Measurements from ENCODE around the gene NR2F1. TPM values are rescaled to one million over a fixed set of nuclear protein-coding genes. Genes with fewer than 3 reads are reported as not detected.

Gene NR2F1
- total and polyA plus RNA-seq, 3 experiments from 2014 or later: not detected

GRCh38 chr5:93575461-93576414 is 7.3 kb upstream of the NR2F1 start:
- DNase-seq: no peak
- H3K27me3 ChIP-seq (ENCODE audit: insufficient read depth, low read length, poor library complexity, severe bottlenecking): peaks cover 84% of the 10 kb centered on the region
- CTCF ChIA-PET: no interaction called here
- H3K4me3 ChIP-seq (ENCODE audit: low read length): no peak overlapping the region
- Mint-ChIP-seq H3K4me3 (peak overlapping the region in 1 of 7 donors; percentile 11), H3K27ac (no peak overlapping the region), H3K9me3 (peaks cover 0 to 3% (median 3%) of the 10 kb centered on the region in 5 donors), H3K27me3 (peaks cover 79 to 85% of the 10 kb centered on the region in 2 donors), H3K36me3 (peaks cover 0 to 1% (median 0%) of the 10 kb centered on the region in 3 donors), H3K4me1 (peaks cover 22 to 43% (median 23%) of the 10 kb centered on the region in 3 donors)
- no peak overlapping the region for H3K27ac ChIP-seq (ENCODE audit: low read depth, low read length)
- H3K36me3 ChIP-seq (ENCODE audit: insufficient read depth, low read length): no peaks in the 10 kb centered on the region
- no peaks in the 10 kb centered on the region for H3K9me3 ChIP-seq (ENCODE audit: low read length)
- POLR2A ChIA-PET: no interaction called here
- peaks cover 30% of the 10 kb centered on the region for H3K4me1 ChIP-seq (ENCODE audit: insufficient read depth, low read length)

GRCh38 chr5:93576994-93577853 is 5.8 kb upstream of the NR2F1 start:
- Histone ChIP-seq H3K27me3 (ENCODE audit: insufficient read depth, low read length, poor library complexity, severe bottlenecking) (peaks cover 80% of the 10 kb centered on the region), H3K4me1 (ENCODE audit: insufficient read depth, low read length) (peaks cover 31% of the 10 kb centered on the region), H3K27ac (ENCODE audit: low read depth, low read length) (no peak overlapping the region), H3K4me3 (ENCODE audit: low read length) (no peak overlapping the region), H3K36me3 (ENCODE audit: insufficient read depth, low read length) (no peaks in the 10 kb centered on the region), H3K9me3 (ENCODE audit: low read length) (no peaks in the 10 kb centered on the region)
- POLR2A ChIA-PET: no interaction called here
- no peak for DNase-seq
- peaks cover 0 to 1% (median 0%) of the 10 kb centered on the region in 3 donors for H3K36me3 Mint-ChIP-seq
- CTCF ChIA-PET: interaction anchor here (1.2 to 1.7 kb wide), 2 partner anchors 44 to 321 kb away, joined by 3 read pairs; no protein-coding TSS in a partner anchor
- H3K9me3 Mint-ChIP-seq: peaks cover 0 to 3% (median 0%) of the 10 kb centered on the region in 5 donors
- peak overlapping the region in 1 of 7 donors; percentile 32 for H3K4me3 Mint-ChIP-seq
- no peak overlapping the region for H3K27ac Mint-ChIP-seq
- H3K27me3 Mint-ChIP-seq: peaks cover 68 to 80% of the 10 kb centered on the region in 2 donors
- H3K4me1 Mint-ChIP-seq: peaks cover 16 to 37% (median 16%) of the 10 kb centered on the region in 3 donors

- CTCF ChIA-PET: interaction anchor here (1.2 to 1.7 kb wide), 3 partner anchors 43 to 320 kb away, joined by 3 to 5 read pairs (median 3); no protein-coding TSS in a partner anchor
- no peaks in the 10 kb centered on the region for H3K36me3 ChIP-seq (ENCODE audit: insufficient read depth, low read length)
- no peak overlapping the region for H3K4me3 ChIP-seq (ENCODE audit: low read length)
- Mint-ChIP-seq H3K9me3 (peaks cover 0 to 3% (median 0%) of the 10 kb centered on the region in 5 donors), H3K4me3 (peak overlapping the region in 5 of 7 donors; percentile 32 to 80 (median 45)), H3K27ac (no peak overlapping the region), H3K36me3 (peaks cover 0 to 1% (median 0%) of the 10 kb centered on the region in 3 donors), H3K27me3 (peaks cover 60 to 71% of the 10 kb centered on the region in 2 donors), H3K4me1 (peaks cover 13 to 30% (median 16%) of the 10 kb centered on the region in 3 donors)
- DNase-seq: no peak
- no peaks in the 10 kb centered on the region for H3K9me3 ChIP-seq (ENCODE audit: low read length)
- H3K27ac ChIP-seq (ENCODE audit: low read depth, low read length): no peak overlapping the region
- POLR2A ChIA-PET: no interaction called here
- peaks cover 31% of the 10 kb centered on the region for H3K4me1 ChIP-seq (ENCODE audit: insufficient read depth, low read length)
- H3K27me3 ChIP-seq (ENCODE audit: insufficient read depth, low read length, poor library complexity, severe bottlenecking): peaks cover 82% of the 10 kb centered on the region
These were observed 4.9 kb upstream of the NR2F1 start for GRCh38 chr5:93577854-93578812.

GRCh38 chr5:93578813-93579691 is 4.0 kb upstream of the NR2F1 start:
- ChIA-PET POLR2A (no interaction called here), CTCF (interaction anchor here (1.2 to 1.7 kb wide), 2 partner anchors 222 to 320 kb away, joined by 3 to 5 read pairs; no protein-coding TSS in a partner anchor)
- H3K4me3 ChIP-seq (ENCODE audit: low read length): no peak overlapping the region

GRCh38 chr5:93579692-93580062 is 3.3 kb upstream of the NR2F1 start:
- no peak overlapping the region for H3K27ac ChIP-seq (ENCODE audit: low read depth, low read length)
- H3K4me3 ChIP-seq (ENCODE audit: low read length): peak overlapping the region; percentile 61
- peak overlapping the region in 5 of 7 donors; percentile 48 to 77 (median 71) for H3K4me3 Mint-ChIP-seq
- peaks cover 74% of the 10 kb centered on the region for H3K27me3 ChIP-seq (ENCODE audit: insufficient read depth, low read length, poor library complexity, severe bottlenecking)
- no peaks in the 10 kb centered on the region for H3K36me3 ChIP-seq (ENCODE audit: insufficient read depth, low read length)
- ChIA-PET POLR2A (no interaction called here), CTCF (interaction anchor here (1.7 kb wide), 1 partner anchor 222 kb away, joined by 5 read pairs; no protein-coding TSS in a partner anchor)
- DNase-seq: no peak
- H3K9me3 ChIP-seq (ENCODE audit: low read length): no peaks in the 10 kb centered on the region
- no peaks in the 10 kb centered on the region for H3K36me3 Mint-ChIP-seq
- peaks cover 36% of the 10 kb centered on the region for H3K4me1 ChIP-seq (ENCODE audit: insufficient read depth, low read length)
- peaks cover 12 to 24% (median 16%) of the 10 kb centered on the region in 3 donors for H3K4me1 Mint-ChIP-seq
- H3K27ac Mint-ChIP-seq: no peak overlapping the region
- H3K9me3 Mint-ChIP-seq: no peaks in the 10 kb centered on the region
- peaks cover 49 to 56% of the 10 kb centered on the region in 2 donors for H3K27me3 Mint-ChIP-seq

More at GRCh38 chr5:93578813-93579691, 4.0 kb upstream of the NR2F1 start:
- Histone ChIP-seq H3K36me3 (ENCODE audit: insufficient read depth, low read length) (no peaks in the 10 kb centered on the region), H3K27me3 (ENCODE audit: insufficient read depth, low read length, poor library complexity, severe bottlenecking) (peaks cover 80% of the 10 kb centered on the region), H3K9me3 (ENCODE audit: low read length) (no peaks in the 10 kb centered on the region), H3K4me1 (ENCODE audit: insufficient read depth, low read length) (peaks cover 36% of the 10 kb centered on the region), H3K27ac (ENCODE audit: low read depth, low read length) (no peak overlapping the region)
- no peak for DNase-seq
- peaks cover 0 to 2% (median 0%) of the 10 kb centered on the region in 5 donors for H3K9me3 Mint-ChIP-seq
- H3K27ac Mint-ChIP-seq: no peak overlapping the region
- peaks cover 55 to 62% of the 10 kb centered on the region in 2 donors for H3K27me3 Mint-ChIP-seq
- no peaks in the 10 kb centered on the region for H3K36me3 Mint-ChIP-seq
- peaks cover 12 to 24% (median 16%) of the 10 kb centered on the region in 3 donors for H3K4me1 Mint-ChIP-seq
- peak overlapping the region; percentile 27 to 68 (median 47) for H3K4me3 Mint-ChIP-seq

GRCh38 chr5:93580063-93580926 is 2.7 kb upstream of the NR2F1 start:
- no peaks in the 10 kb centered on the region for H3K36me3 Mint-ChIP-seq
- POLR2A ChIA-PET: no interaction called here
- no peaks in the 10 kb centered on the region for H3K9me3 Mint-ChIP-seq
- no peak for DNase-seq
- H3K4me3 Mint-ChIP-seq: peak overlapping the region in 3 of 7 donors; percentile 71 to 77 (median 76)
- Histone ChIP-seq H3K36me3 (ENCODE audit: insufficient read depth, low read length) (no peaks in the 10 kb centered on the region), H3K4me3 (ENCODE audit: low read length) (peak overlapping the region; percentile 61), H3K27me3 (ENCODE audit: insufficient read depth, low read length, poor library complexity, severe bottlenecking) (peaks cover 68% of the 10 kb centered on the region), H3K27ac (ENCODE audit: low read depth, low read length) (no peak overlapping the region), H3K9me3 (ENCODE audit: low read length) (no peaks in the 10 kb centered on the region), H3K4me1 (ENCODE audit: insufficient read depth, low read length) (peaks cover 36% of the 10 kb centered on the region)
- CTCF ChIA-PET: no interaction called here
- peak overlapping the region in 2 of 8 donors; percentile 27 to 30 for H3K27ac Mint-ChIP-seq
- H3K4me1 Mint-ChIP-seq: peaks cover 12 to 26% (median 17%) of the 10 kb centered on the region in 3 donors
- peaks cover 44 to 52% of the 10 kb centered on the region in 2 donors for H3K27me3 Mint-ChIP-seq

Measured in CD8-positive, alpha-beta memory T cell (primary cell).